GM13977 (cell line): Measurements from ENCODE around the gene AGXT.

Source experiments
- DNase-seq: peaks from one replicate; pipeline ENCODE4 v3.0.0; 2012; ENCODE audit warnings: low spot score
- in situ Hi-C: fragments of 300-500 bp; cut with MboI; formaldehyde crosslinking; loops from one replicate; pipeline ENCODE4 v1.12.0; 2022; ENCODE audit warnings: low sequenced_read_pairs, low pct_unique_long_range_greater_than_20kb, mixed read lengths, inconsistent platforms; ENCODE audit not compliant: unreplicated experiment
- TF ChIP-seq, protein P1 (sequence below): IDR thresholded peaks from 2 replicates; pipeline ENCODE4 v1.5.1; 2012; ENCODE audit warnings: mild to moderate bottlenecking, control low read depth; ENCODE audit not compliant: insufficient read depth; ENCODE audit errors: extremely low read depth, missing control alignments

AGXT gene

DNA sequence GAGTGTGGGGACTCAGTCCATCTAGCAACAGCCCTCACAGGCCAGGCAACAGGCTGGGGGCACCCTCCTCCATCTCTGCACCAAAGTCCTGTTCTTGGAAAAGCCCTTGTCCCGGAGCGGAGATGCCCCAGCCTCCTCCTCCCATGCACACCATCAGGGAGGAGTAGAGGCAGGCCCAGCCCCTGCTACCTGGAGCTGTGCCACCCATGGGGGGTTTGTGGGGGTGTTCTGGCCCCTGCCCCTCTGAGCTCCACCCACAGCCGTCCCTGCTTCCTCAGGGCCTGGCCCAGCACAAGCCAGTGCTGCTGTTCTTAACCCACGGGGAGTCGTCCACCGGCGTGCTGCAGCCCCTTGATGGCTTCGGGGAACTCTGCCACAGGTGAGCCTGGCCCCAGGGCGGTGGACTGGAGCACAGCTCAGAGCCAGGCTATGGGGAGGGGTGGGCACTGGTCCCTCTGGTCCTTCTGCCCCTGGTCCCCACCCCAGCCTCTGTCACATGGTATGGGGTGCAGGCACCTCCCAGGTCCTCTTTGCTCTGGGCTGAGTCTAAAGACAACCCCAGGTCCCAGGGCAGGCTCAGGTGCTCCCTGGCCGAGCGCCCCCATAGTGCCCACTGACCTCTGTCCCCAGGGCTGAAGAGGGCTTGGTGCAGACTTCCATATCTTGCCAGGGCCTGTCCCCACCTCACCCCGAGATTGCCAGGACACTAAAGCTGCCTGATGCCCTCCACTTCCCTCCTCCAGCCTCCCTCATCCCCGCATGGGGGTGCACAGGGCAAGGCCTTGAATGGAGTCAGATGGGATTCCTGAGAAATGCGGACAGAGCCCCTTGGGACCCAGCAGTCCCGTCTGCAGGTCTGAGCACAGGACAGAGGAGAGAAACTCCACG lies 2.7 kb downstream of the AGXT start:
- TF ChIP-seq, protein P1, sequence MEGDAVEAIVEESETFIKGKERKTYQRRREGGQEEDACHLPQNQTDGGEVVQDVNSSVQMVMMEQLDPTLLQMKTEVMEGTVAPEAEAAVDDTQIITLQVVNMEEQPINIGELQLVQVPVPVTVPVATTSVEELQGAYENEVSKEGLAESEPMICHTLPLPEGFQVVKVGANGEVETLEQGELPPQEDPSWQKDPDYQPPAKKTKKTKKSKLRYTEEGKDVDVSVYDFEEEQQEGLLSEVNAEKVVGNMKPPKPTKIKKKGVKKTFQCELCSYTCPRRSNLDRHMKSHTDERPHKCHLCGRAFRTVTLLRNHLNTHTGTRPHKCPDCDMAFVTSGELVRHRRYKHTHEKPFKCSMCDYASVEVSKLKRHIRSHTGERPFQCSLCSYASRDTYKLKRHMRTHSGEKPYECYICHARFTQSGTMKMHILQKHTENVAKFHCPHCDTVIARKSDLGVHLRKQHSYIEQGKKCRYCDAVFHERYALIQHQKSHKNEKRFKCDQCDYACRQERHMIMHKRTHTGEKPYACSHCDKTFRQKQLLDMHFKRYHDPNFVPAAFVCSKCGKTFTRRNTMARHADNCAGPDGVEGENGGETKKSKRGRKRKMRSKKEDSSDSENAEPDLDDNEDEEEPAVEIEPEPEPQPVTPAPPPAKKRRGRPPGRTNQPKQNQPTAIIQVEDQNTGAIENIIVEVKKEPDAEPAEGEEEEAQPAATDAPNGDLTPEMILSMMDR = no peak
- in situ Hi-C loops = no loop called here
- DNase-seq = no peak

DNA sequence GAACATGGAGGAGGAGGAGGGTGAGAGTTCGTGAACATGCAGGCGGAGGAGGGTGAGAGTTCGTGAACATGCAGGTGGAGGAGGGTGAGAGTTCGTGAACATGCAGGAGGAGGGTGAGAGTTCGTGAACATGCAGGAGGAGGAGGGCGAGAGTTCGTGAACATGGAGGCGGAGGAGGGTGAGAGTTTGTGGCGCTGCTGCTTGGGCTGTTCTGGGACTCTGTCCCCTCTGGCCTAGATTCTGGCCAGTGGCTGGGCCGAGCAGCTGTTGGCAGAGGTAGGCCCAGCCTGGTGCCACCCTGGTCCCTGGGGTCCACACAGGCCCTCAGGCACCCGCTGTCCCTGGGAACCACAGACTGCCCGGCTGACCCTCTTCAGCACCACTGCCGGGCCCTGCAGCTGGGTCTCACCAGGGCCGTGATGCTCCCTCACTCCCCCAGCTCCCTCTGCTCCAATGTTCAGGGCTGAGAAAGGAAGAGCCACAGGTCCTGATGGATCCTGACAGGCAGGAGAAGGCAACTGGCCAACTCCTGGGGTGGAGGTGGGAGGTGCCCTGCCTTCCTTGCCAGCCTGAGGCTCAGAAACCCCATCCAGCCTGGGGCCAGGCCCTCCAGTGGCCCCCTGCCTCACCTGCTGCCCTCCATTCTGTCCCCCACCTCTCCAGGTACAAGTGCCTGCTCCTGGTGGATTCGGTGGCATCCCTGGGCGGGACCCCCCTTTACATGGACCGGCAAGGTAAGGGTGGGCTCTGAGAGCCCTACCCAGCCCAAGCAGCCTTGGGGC lies 3.9 kb downstream of the AGXT start:
- no peak for DNase-seq
- TF ChIP-seq, protein P1 = no peak
- in situ Hi-C loops = no loop called here

DNA sequence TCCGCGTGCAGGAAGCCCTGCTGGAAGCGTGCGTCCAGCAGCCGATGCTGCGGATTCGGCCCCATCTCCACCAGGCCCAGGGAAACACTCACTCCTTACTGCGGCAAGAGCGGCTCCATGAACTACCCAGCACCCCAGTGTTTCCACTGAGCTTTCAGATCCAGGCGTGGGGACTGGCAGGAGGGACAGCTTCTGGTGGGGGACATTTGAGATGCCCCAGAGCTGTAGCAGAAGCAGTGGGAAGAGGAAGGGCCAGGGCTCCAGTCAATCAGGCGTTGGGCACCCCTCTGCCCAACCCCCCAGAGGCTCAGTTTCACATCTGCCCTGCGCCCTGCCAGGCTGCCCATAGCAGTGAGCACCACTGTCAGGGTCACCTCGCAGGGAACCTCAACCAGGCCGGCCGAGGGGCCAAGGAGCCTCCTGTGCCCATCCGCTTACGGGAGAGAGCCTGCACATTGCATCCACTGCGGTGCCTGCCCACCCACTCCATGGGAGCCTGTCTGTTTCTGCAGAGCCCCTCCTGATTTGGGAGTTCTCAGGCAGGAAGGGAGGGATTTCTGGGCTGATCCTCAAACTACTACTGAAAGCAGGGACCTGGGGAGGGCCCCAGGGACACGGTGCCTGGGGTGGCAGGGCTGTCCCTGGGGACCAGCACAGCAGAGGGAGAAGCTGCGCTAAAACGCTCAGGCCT lies 4.6 kb downstream of the AGXT start:
- in situ Hi-C loops = no loop called here
- DNase-seq = no peak
- TF ChIP-seq, protein P1 = no peak

- in situ Hi-C loops = no loop called here
- no peak for DNase-seq
These were observed 5.4 kb downstream of the AGXT start for GRCh38 chr2:240873805-240874714.

GRCh38 chr2:240874715-240875227 lies 6.1 kb downstream of the AGXT start:
- TF ChIP-seq, protein P1 = no peak
- DNase-seq = no peak
- in situ Hi-C loops = no loop called here

More at GRCh38 chr2:240873805-240874714, 5.4 kb downstream of the AGXT start:
- TF ChIP-seq, protein P1 = no peak
